Esophagus squamous epithelium (tissue), 4 donors: Measurements from ENCODE around the gene FRMD4A.

Experiments
- CTCF ChIP-seq, 6 experiments: fragments of 450-650 bp in 4 of 6; fragments of 200-600 bp in 2 of 6; sonication (generic) in 2 of 6; IDR thresholded peaks; one replicate each; pipeline ENCODE4 v1.5.1; 2016 to 2019; ENCODE audit warnings: antibody characterized with exemption in 6 of 6, mild to moderate bottlenecking in 4 of 6, moderate library complexity in 4 of 6
- POLR2A ChIP-seq, 4 donors: fragments of 450-650 bp; IDR thresholded peaks; one replicate each; pipeline ENCODE4 v1.6.1; 2017; ENCODE audit warnings: antibody characterized with exemption in 4 of 4, mild to moderate bottlenecking in 4 of 4, moderate library complexity in 3 of 4

- no peak for TF ChIP-seq CTCF (IDR thresholded peaks at IDR 0.05)
- no peak for TF ChIP-seq POLR2A (IDR thresholded peaks at IDR 0.05)
Observed at GRCh38 chr10:13718820-13719219, 611.9 kb downstream of the FRMD4A start.
